Left kidney (tissue), 2 donors: ENCODE data around the gene CLCF1. TPM values are rescaled to one million over a fixed set of nuclear protein-coding genes. Genes with fewer than 3 reads are reported as not detected.
A peak's percentile ranks its signal among the peaks of the same experiment; 100 is the strongest.

Source experiments
- DNase-seq: peaks from one replicate; pipeline ENCODE4 v3.0.0-alpha.2; 2013
- polyA plus RNA-seq: library from polyadenylated mRNA; unstranded; fragments of 120-200 nt; gene quantifications from one replicate; pipeline ENCODE4 v1.2.1, GENCODE V29; 2013; ENCODE audit not compliant: insufficient read length

Gene CLCF1
- polyA plus RNA-seq, 1 donor = 7.0 TPM

DNA sequence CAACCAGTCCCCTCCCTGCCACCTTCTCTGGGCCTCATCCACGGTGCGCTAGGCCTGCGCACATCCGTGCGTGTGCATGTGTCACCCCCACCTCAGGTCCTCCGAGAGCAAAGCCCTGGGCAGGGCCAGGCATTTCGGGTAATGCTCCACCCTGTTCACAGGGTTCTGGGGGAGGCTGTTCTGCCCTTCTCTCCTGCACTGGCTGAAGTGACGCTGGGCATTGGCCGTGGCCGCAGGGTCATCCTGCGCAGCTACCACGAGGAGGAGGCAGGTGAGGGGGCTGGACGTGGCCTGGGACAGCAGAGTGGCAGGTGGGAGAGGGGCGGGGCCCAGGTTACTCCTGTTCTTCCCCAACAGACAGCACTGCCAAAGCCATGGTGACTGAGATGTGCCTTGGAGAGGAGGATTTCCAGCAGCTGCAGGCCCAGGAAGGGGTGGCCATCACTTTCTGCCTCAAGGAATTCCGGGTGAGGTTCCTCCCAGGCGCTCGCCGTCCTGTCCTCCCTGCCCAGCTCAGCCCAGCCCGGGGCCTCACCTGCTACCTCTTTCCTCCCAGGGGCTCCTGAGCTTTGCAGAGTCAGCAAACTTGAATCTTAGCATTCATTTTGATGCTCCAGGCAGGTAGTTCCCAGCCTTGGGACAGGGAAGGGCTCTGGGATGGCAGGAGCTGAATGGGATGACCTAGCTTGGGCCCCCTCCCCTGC, 22.3 kb upstream of the CLCF1 start:
- no peak for DNase-seq

DNA sequence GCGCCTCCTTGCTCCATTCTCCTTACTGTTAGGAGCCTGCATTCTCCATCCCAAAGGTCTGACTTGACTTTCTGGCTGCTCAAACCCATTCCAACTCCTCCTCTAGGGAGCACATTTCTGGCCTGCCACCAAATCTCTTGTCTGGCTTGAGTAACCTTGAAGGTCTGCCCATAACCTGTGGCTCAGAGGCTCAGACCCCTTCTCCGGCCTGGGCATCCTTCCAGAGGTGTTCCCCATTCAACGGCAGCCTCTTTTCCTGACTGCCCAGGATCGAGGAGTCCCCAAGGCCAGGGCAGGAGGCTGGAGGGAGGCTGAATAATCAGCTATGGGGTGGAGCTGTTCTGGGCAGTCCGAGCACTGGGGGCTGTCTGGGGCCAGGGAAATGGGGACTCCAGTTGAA, 20.6 kb upstream of the CLCF1 start:
- DNase-seq = no peak

DNA sequence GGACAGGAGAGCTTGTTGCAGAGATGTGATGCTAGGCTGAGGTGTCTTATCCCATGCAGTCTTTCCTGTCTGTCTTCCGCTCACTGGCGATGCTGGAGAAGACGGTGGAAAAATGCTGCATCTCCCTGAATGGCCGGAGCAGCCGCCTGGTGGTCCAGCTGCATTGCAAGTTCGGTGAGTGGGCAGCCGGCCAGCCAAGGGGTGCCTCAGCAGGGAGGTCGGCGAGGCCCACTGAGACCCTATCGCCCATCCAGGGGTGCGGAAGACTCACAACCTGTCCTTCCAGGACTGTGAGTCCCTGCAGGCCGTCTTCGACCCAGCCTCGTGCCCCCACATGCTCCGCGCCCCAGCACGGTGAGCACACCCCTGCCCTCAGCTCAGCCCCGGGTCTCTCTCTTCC, 20.0 kb upstream of the CLCF1 start:
- no peak for DNase-seq

DNA sequence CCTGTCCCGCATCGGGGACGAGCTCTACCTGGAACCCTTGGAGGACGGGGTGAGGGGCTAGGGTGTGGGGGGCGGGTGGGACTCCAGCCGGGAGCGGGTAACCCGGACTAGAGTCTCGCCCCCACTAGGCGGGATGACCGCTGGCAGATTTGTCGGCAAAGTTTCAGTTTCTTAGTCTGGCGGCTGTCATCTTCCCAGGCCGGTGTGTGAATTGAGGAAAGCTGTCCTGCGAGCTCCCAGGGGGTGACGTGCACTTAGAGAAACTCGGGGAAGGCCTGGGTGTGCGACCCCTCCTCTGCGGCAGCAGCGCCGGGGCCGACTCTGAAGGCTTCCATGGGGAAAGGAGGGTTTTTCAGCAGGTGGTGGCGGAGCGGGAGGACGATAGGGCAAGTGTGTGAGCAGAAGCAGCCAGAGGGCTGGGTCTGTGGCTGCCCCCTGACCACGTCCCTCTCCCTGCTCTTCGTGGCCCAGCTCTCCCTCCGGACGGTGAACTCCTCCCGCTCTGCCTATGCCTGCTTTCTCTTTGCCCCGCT, 18.9 kb upstream of the CLCF1 start:
- DNase-seq = no peak

DNA sequence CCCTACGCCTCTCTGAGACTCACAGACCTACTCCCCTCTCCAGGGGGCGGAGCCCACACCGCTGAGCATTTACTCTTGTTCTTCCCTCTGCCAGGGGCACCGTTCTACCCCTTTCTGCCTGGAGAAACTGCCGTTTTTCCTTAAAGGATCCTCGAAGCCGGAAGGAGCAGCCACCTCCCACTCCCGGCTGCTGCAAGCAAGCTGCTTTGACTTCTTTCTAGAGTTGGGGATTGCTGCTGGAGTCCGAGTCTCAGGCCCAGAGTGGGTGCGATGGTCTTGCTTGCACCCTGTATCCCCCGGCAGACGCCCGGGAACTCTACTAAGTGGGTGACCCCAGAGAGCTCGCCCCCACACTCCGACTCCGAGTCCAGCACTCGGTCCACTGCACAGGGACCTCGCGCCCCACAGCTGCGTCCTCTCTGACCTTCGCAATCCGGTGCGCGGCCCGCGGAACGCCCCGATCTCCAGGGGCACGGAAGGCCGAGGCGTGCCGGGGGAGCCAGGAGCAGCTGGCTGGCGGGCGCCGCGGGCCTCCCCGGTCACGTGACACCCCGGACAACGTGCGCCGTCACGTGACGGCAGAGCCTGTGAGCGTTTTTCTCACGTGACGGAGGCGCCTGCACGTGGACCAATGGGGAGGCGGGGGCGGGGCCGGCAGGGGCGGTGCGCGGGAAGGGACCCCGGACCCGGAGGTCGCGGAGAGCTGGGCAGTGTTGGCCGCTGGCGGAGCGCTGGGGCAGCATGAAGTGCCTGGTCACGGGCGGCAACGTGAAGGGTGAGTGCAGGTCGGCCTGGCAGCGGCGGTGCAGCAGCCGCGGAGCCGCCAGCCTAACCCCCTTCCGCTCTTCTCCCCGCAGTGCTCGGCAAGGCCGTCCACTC, 18.1 kb upstream of the CLCF1 start, which contains the start of gene RAD9A:
Gene RAD9A (plus strand): TSS at position 683 of the 879 bp plus-strand sequence. CDS start 59 bp downstream, at position 742.
- peak; percentile 93 for DNase-seq

DNA sequence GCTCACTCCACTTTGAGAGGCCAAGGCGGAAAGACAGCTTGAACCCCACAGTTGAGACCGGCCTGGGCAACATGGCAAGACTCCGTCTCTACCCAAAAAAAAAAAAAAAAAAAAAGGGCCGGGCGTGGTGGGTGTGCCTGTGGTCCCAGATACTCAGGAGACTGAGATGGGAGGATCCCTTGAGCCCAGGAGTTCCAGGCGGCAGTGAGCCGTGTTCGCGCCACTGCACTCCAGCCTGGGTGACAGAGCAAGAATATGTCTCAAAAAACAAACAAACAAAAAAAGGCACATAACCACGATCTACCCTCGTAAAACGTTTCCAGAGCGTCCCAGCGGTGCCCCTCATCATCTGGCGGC, 17.5 kb upstream of the CLCF1 start:
- no peak for DNase-seq

DNA sequence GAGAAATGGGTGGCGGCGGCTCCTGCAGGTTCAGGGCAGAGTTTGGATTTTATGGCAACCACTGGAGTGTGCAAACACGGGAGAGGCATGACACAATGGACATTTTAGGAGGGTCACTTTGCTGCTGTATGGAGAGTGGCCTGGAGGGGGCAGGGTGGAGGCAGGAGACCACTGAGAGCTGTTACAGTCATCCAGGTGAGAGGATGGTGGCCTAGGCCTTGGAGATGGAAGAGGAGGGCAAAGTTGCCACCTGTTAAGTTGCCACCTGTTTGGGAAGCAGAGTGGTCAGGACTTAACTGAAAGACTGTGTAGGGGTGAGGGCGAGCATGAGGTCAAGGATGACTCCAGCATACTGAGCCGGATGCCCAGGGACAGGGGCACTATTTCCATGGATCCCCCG, 16.1 kb upstream of the CLCF1 start:
- peak; percentile 57 for DNase-seq

DNA sequence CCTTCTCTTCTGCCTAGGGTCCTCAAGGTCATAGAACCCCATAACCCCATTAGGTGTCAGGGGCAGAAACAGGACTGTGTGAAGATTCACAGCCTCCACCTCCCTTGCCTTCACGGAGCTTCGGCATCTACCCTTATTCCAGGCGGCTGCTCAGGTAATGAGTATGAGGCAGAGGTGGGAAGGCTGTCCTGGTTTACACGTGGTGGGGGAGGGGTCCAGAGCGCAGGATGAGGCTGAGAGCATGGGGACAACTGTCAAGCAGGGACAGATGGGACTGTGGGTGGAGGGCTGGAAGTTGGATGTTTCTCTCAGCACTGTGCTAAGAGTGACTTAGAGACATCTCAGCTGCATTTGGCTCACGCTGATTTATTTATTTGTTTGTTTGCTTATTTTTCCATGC, 14.1 kb upstream of the CLCF1 start:
- DNase-seq = no peak

DNA sequence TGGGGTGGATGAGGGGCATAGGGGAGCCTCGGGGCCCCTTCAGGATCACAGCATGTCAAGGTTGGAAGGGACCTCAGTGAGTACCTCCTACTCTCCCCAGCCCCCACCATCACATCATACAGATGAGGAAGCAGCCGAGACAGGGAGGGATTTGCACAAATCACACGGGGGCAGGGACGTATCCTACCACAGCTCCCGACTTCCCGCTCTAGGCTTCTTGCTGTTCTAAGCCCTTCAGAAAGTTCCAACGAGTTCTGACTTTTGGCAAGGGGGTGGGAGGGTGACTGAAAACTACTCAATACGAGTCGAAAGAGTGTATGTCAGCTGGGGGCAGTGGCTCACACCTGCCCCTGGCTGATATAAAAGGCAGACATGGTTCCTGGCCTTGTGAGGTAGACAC, 13.7 kb upstream of the CLCF1 start:
- no peak for DNase-seq

DNA sequence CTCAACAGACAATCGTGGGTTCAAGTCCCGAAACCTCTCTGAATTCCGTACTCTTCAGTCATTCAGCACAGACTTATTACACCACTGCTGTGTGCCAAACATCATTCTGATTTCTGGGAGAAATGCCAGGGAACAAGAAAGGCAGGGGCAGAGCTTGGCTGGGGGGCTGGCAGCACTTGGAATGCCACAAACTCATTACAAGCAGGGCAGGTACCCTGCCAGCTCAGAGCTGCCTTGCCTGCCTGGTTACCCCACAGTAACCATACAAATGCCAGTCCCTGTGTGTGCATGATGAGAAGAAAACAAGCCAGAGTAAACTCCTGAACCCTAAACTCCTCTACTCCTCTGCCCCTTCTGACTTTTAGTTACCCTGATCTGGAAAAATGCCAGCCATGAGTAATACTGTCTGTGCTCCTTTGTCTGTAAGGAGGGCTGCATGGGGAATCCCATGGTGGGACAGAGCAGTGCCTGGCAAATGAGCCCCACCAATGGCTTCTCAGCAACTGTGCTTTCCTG, 11.5 kb upstream of the CLCF1 start:
- DNase-seq = no peak

DNA sequence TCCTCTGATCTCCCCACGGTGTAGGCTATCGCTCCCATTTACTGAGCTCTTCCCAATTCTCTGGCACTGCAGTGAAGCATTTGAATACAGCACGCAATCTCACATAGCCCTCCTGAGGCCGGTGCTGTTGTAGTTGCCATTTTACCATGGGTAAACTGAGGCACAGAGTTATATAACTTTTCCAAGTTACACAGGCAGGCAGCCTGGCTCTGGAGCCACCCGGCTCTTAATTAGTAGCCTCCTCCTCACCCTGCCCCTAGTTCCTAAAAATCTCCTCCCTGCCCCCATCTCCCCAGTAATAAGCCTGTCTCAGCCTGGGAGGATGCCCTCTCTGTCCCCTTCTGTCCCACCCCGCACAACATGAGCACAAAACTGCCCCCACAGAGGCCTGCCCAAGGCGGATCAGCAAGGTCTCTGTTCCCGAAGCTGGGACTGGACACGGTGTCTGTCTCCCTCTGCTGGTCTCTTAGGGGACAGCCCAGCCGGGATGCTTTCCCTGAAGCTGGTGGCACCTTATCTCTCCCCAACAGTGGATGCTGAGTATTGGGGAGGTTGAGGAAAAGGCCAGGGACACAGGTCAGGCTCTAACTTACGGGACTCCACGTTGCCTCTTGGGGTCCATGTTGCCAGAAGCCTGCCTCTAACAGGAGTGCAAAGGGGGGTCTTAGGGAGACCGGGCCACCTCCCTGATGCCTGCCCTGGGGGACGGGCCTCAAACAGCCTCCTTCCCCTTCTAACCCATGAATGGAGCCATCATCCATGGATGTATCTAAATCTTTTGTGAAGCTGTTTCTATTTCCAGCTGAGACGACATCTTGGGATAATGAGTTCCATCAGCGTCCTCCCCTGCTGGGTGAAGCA, 9.1 kb upstream of the CLCF1 start:
- peak; percentile 68 for DNase-seq

DNA sequence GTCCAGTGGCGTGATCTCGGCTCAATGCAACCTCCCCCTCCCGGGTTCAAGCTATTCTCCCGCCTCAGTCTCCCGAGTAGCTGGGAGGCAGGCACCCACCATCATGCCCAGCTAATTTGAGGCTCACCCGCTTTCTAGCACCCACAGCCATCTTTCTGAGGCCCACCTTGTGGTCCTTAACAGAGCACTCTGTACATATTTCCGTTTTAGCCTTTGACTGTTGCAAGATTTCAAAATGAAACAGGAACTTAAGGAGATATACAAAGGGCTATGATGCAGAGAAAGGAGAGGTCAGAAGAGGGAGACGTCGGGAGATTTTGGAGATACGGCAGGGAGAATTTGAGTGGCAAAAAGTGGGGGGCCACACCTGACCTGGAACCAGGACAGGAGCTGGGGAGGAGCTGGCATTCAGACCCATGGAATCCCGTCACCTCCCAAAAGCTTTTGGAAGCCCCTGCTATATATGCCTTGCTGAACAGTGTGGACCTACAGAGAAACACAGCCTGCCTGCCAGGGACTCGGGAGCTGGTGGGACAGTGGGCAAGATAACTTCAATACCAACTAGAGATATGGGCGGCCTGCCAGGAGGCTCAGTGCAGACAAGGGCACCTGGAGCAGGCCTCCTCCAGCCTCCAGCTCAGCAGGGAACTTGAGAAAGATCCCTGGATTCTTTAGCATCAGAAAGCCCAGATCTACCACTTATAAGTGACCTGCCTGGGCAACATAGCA, 8.0 kb upstream of the CLCF1 start:
- no peak for DNase-seq

DNA sequence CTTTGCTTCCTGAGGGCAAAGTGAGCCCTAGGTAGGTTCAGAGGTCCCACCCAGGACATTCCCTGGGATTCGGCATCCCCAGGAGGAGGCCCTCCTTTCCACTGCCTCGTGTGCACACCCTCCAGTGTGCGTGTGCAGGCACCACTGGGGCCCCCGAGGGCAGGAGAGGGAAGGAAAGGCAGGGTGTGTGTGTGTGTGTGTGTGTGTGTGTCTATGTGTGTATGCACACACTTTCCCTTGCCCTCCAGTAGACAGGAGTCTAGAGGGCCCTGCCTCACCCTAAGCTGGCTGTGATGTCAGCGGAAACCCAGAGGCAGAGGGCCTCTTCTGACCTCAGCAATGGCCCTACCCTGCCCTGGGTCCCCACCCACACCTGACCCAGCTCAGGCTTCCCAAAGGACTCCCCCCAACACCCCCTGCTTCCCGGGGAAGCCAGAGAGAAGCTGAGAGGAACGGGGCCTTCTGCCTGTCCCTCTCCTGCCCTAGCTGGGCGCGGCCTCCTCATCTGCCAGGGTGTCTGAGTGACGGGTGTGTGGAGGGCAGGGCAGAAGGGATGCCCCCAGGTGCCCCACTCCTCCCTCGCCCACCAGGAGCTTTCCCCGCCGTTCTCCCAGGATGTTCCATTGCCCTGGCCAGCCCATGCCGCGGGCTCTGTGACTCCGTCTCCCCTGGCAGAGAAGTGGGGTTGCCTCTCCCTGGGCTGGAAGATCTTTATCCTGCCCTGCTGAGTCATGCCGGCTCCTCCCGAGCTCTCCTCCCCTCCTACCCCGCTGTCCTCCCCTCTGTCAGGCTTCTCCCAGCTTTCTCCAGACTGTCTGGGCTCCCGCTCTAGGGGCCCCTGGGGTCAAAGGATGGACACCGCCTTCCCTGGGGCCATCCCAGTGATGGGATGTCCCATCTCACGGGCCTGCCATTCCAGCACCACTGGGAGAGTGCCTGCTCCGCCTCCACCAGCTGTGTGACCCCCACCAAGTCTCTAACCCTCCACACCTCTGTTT, 6.0 kb upstream of the CLCF1 start:
- no peak for DNase-seq

DNA sequence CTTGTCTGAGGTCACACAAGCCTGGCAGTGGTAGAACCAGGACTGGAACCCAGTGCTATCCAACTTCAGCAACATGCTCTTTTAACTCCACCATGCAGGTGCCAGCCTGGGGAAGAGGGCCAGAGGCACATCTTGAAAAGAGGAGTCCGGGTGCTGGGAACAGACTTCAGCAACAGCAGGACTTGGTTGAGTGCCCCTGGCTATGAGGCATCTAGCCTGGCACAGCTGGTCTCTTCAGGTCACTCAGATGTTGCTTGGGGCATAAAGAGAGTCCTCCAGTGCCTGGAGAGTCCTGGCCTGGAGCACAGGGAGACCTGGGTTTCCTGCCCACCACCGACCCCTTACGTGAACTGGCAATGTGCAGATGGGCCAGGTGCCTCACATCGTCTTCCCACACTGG, 5.1 kb upstream of the CLCF1 start:
- no peak for DNase-seq

DNA sequence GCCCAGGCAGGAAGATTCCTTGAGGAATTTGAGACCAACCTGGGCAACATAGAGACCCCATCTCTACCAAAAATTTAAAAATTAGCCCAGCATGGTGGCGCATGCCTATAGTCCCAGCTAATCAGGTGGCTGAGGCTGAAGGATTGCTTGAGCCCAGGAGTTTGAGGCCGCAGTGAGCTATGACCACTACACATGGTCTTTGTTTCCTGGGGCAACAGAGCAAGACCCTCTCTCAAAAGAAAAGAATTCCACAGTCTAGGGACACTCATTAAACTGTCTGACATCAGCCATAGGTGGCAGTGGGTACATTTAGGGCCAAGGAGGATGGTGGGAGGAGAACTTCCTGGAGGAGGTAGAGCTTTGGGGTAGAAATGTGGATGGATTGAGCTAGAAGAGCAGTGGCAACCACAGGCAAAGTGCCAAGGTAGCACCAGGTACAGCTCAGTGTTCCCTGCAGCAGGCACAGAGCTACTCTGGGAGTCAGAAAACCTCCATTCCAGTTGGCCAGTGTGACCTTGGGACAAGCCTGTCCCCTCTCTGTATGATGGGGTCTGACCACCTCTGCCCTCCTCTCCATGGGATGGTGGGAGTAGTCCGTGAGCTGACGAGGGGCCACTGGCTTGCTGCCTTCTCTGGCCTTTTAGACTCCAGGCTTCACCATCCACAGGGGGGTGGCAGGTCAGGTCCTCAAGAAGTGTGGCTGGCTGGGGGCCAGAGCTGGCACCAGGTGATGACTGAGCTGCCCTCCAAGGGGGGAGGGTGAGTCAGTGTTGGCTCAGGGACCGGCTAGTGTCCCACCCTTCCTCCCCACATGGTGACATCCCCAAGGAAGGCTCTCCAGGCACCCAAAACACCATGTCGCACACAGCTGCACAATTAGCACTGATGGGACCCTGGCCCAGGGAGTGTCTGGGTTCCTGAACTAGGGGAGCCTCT, 3.7 kb upstream of the CLCF1 start:
- DNase-seq = no peak

DNA sequence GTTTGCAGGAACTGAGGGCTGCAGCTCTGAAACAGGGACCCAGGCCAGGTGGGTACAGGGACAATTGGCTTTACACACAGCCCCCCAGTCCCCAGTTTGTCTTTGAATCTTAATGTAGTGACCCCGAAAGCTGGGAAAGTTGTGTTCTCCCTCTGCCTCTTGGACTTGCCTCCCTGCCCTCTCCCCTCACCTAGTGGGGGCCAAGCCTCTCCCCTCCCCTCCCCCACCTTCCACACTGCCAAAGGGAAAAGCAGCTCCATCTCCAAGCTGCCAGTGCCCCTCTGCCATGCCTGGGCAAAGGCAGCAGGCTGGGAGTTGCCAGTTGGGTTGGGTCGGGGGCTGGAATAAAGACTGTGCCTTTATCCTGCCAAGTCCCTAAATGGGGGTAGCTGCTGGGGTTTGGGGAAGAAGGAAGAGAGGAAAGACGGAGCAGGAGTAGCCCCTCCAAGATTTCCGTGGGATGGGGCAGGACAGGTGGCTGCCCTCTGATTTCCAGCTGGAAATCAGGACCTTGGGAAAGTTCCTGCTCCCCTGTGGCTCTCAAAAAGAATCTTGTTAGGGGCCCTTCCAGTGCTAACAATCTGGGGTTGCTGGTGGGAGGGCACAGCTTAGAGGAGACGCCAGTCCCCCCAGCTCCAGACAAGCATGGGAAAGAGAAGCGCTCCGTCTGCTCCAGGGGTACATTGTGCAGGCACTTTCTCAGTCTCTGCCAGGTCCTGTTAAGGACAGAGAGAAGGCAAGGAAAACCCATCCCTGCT, 2.8 kb upstream of the CLCF1 start:
- no peak for DNase-seq

DNA sequence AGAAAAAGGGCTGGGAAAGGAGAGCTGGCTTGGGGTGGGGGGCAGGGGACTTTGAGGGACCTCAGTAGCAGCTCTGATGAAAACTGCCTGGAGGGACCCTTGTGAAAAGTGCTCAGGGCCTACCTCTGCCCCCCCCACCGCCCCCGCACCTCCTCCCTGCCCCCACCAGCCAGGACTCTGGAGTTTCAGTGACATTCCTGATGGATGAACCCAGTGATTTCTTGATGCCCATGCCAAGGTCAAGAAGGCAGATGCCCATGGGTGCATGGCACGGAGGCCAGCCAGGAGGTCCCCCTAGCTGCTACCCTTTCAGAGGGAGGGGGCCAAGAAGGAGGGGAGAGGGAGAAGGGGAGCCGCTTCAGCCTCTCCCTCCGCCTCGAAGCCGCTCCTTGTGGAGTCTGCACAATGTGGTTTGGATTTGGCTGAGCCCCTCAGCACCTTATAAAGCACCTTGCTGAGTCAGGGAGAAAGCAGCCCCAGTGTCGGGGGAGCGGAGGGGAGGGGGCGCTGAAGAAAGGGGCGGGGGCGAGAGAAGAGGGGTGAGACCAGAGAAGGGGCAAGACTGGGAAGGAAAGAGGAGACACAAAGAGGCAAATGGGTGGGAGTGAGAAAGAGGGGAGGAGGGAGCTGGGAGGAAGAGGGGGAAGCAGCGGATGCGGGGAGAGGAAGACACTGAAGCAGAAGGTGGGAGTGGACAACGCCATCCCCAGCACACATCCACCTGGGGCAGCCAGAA, 2.1 kb upstream of the CLCF1 start:
- no peak for DNase-seq
